Naive thymus-derived CD4-positive, alpha-beta T cell (primary cell): Measurements from ENCODE around the gene SRSF6. TPM values are rescaled to one million over a fixed set of nuclear protein-coding genes. Genes with fewer than 3 reads are reported as not detected.
A peak's percentile ranks its signal among the peaks of the same experiment; 100 is the strongest.

Experiments
- ATAC-seq: fragments of 150-1000 bp; cut with Tn5 transposase; 2 replicates; pipeline ENCODE4 v1.10.0; 2021; ENCODE audit warnings: mild to moderate bottlenecking, moderate library complexity
- CTCF ChIA-PET: fragments of 350-600 bp; sonication (Branson Sonifier 250); formaldehyde crosslinking; loops from one replicate; lab custom pipeline; 2021; ENCODE audit warnings: antibody characterized with exemption; lab: Charles Lee
- POLR2A ChIA-PET: fragments of 350-600 bp; sonication (Branson Sonifier 250); formaldehyde crosslinking; loops from one replicate; lab custom pipeline; 2021; ENCODE audit warnings: antibody characterized with exemption, inconsistent platforms; lab: Charles Lee
- DNase-seq, 9 donors: peaks; one replicate each; pipeline versions ENCODE4 v3.0.0 to v3.0.0-alpha.2; 2020 to 2022; ENCODE audit warnings: mixed read lengths in 1 of 9
- H3K27ac ChIP-seq: one replicate; pipeline ENCODE4 v1.7.0; 2013; ENCODE audit warnings: mild to moderate bottlenecking, low read depth, low read length, moderate library complexity
- H3K27me3 ChIP-seq, 2 donors: one replicate each; pipeline ENCODE4 v1.7.0; 2013; ENCODE audit warnings: low read length in 2 of 2, mild to moderate bottlenecking in 2 of 2, moderate library complexity in 2 of 2; ENCODE audit not compliant: control insufficient read depth in 2 of 2, insufficient read depth in 2 of 2
- H3K36me3 ChIP-seq, 3 experiments: 1 replicate in 2 of 3; 2 replicates in 1 of 3; pipeline ENCODE4 v1.7.0; 2013; ENCODE audit warnings: low read length in 3 of 3, mild to moderate bottlenecking in 3 of 3, moderate library complexity in 1 of 3; ENCODE audit not compliant: insufficient read depth in 3 of 3, control insufficient read depth in 2 of 3
- H3K4me1 ChIP-seq, 2 donors: one replicate each; pipeline ENCODE4 v1.7.0; 2013; ENCODE audit warnings: low read length in 2 of 2, mild to moderate bottlenecking in 2 of 2, moderate library complexity in 1 of 2; ENCODE audit not compliant: control insufficient read depth in 2 of 2, insufficient read depth in 2 of 2
- H3K4me3 ChIP-seq: 2 replicates; pipeline ENCODE4 v1.7.0; 2013; ENCODE audit warnings: mild to moderate bottlenecking, low read length
- H3K9me3 ChIP-seq, 3 experiments: 1 replicate in 2 of 3; 2 replicates in 1 of 3; pipeline ENCODE4 v1.7.0; 2013; ENCODE audit warnings: low read length in 3 of 3; ENCODE audit not compliant: control insufficient read depth in 2 of 3
- H3K27ac Mint-ChIP-seq, 9 donors: one replicate each; pipeline ENCODE4 v1.8.0; 2020 to 2022; ENCODE audit warnings: mixed read lengths in 9 of 9, mild to moderate bottlenecking in 8 of 9, moderate library complexity in 5 of 9, inconsistent platforms in 2 of 9
- H3K27me3 Mint-ChIP-seq, 5 donors: one replicate each; pipeline ENCODE4 v1.8.0; 2021 to 2022; ENCODE audit warnings: mixed read lengths in 5 of 5, mild to moderate bottlenecking in 1 of 5
- H3K36me3 Mint-ChIP-seq, 5 donors: one replicate each; pipeline ENCODE4 v1.8.0; 2020 to 2022; ENCODE audit warnings: mixed read lengths in 5 of 5, mild to moderate bottlenecking in 3 of 5, inconsistent platforms in 1 of 5
- H3K4me1 Mint-ChIP-seq, 7 donors: one replicate each; pipeline ENCODE4 v1.8.0; 2020 to 2022; ENCODE audit warnings: mixed read lengths in 7 of 7, mild to moderate bottlenecking in 3 of 7, inconsistent platforms in 1 of 7
- H3K4me3 Mint-ChIP-seq, 10 donors: one replicate each; pipeline ENCODE4 v1.8.0; 2020 to 2022; ENCODE audit warnings: mild to moderate bottlenecking in 10 of 10, mixed read lengths in 10 of 10, moderate library complexity in 6 of 10, inconsistent platforms in 2 of 10
- H3K9me3 Mint-ChIP-seq, 11 donors: one replicate each; pipeline ENCODE4 v1.8.0; 2020 to 2022; ENCODE audit warnings: mixed read lengths in 11 of 11, mild to moderate bottlenecking in 4 of 11, inconsistent platforms in 1 of 11, moderate library complexity in 1 of 11
- intact Hi-C, 2 donors: fragments of 100-400 bp; cut with micrococcal nuclease; formaldehyde crosslinking; loops; one replicate each; pipeline ENCODE4 v1.15.1; 2023
- polyA plus RNA-seq, 2 donors: library from polyadenylated mRNA; unstranded; fragments of 300-500 nt; fragmentation: Illumina TruSeq; gene quantifications; one replicate each; pipeline ENCODE4 v1.2.3, GENCODE V29; 2021
- total RNA-seq, 6 experiments: library from RNA in 5 of 6; stranded (reverse) in 5 of 6; gene quantifications; 1 replicate in 5 of 6; 2 replicates in 1 of 6; pipeline ENCODE4 v1.2.3 and lab custom pipeline; 2021 to 2026

Gene SRSF6
- total and polyA plus RNA-seq, 7 experiments from 2014 or later: 46.6 to 291 (median 234) TPM

DNA sequence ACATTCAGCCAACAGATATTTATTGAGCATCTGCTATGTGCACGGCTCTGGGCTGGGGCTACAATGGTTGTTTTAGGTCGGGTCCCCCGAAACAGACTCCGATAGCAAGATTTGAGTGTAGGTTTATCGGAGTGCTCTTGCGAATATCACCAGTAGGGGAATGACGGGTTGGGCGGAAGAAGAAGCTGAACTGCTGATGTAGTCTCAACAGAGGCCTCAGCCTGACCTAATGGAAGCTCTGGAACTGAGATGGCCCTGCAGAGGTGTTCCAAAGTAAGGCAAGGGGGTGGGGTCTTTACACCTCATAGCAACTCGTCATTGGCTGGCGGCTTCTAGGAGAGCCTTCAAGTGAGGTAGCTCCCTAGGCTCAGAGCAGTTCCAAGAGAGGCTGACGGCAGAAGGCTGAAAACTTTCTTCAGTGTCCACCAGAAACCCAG is 50.9 kb downstream of the SRSF6 start:
- peaks cover 0 to 4% (median 0%) of the 10 kb centered on the region in 5 donors for H3K36me3 Mint-ChIP-seq
- POLR2A ChIA-PET: interaction anchor here (0.5 kb wide), 1 partner anchor 9 kb away, joined by 3 read pairs; no protein-coding TSS in a partner anchor
- Histone ChIP-seq H3K36me3 (no peaks in the 10 kb centered on the region), H3K27ac (no peak overlapping the region), H3K4me1 (peaks cover under 1 to 4% of the 10 kb centered on the region in 2 donors), H3K27me3 (peaks cover 0 to 5% of the 10 kb centered on the region in 2 donors), H3K4me3 (peak overlapping the region; percentile 8), H3K9me3 (no peaks in the 10 kb centered on the region)
- CTCF ChIA-PET: no interaction called here
- H3K4me1 Mint-ChIP-seq: peaks cover 0 to 12% (median 7%) of the 10 kb centered on the region in 7 donors
- ATAC-seq (no peak), DNase-seq (no peak)
- no peaks in the 10 kb centered on the region for H3K9me3 Mint-ChIP-seq
- intact Hi-C loops: no loop called here
- H3K27ac Mint-ChIP-seq: no peak overlapping the region
- peak overlapping the region; percentile 59 to 73 (median 66) for H3K4me3 Mint-ChIP-seq
- H3K27me3 Mint-ChIP-seq: peaks cover 28 to 51% (median 44%) of the 10 kb centered on the region in 5 donors

DNA sequence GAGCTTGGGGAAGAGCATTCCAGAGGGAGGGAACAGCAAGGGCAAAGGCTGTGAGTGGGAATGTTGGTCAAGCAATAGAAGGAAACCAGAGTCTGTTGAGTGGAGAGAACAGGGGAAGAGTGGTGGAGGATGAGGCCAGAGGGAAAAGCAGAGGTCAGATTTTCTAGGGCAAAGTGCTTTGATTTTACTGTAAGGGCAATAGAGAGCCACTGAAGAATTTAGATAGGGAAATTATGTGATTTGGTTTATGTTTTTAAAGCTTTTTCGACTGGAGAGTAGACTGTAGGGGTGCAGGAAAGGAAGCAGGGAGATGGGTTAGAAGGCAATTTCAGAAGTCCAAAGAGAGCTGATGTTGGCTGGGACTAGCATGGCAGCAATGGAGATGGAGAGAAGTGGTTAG is 54.2 kb downstream of the SRSF6 start:
- H3K36me3 Mint-ChIP-seq: peaks cover 0 to 2% (median 0%) of the 10 kb centered on the region in 5 donors
- H3K27ac Mint-ChIP-seq: peak overlapping the region in 2 of 9 donors; percentile 0 to 29
- H3K9me3 Mint-ChIP-seq: peaks cover 0 to 2% (median 0%) of the 10 kb centered on the region in 11 donors
- Histone ChIP-seq H3K9me3 (no peaks in the 10 kb centered on the region), H3K4me3 (no peak overlapping the region), H3K27ac (no peak overlapping the region), H3K4me1 (peaks cover 11 to 21% of the 10 kb centered on the region in 2 donors), H3K27me3 (peaks cover 0 to 5% of the 10 kb centered on the region in 2 donors), H3K36me3 (no peaks in the 10 kb centered on the region)
- CTCF ChIA-PET: no interaction called here
- POLR2A ChIA-PET: no interaction called here
- ATAC-seq (no peak), DNase-seq (no peak)
- H3K4me3 Mint-ChIP-seq: no peak overlapping the region
- peaks cover 14 to 27% (median 22%) of the 10 kb centered on the region in 5 donors for H3K27me3 Mint-ChIP-seq
- peaks cover 9 to 30% (median 23%) of the 10 kb centered on the region in 7 donors for H3K4me1 Mint-ChIP-seq
- intact Hi-C loops: no loop called here

DNA sequence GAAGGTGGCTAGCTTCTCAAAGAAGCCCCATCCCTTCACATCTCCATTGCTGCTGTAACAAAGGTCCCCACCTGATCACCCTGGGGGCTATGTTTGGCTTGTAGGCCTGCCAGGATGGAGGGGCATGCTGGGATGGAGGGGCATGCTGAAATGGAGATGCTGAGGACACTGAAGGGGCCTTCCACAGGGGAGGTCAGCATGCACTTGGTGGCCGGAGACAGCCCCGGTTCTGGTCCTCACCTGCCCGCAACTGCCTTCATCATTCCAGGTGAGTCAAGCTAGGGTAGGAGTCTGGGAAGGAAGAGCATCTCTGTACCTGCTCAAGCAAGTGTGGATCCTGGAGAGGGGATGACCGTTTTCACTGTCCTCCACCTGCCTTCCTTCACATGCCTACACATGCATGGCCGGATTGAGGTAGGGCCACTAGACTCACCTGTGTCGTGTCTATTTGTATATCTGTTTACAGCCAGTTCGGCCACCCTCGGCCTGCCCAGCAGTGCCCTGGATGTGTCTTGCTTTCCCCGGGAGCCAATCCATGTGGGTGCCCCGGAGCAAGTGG is 55.8 kb downstream of the SRSF6 start:
- no peak for ATAC-seq

More for the DNA sequence above, 55.8 kb downstream of the SRSF6 start:
- Histone ChIP-seq H3K4me3 (peak overlapping the region; percentile 70), H3K9me3 (no peaks in the 10 kb centered on the region), H3K27me3 (peaks cover 0 to 4% of the 10 kb centered on the region in 2 donors), H3K36me3 (no peaks in the 10 kb centered on the region), H3K27ac (peak overlapping the region; percentile 14), H3K4me1 (peaks cover 8 to 21% of the 10 kb centered on the region in 2 donors)
- Mint-ChIP-seq H3K9me3 (peaks cover 0 to 2% (median 0%) of the 10 kb centered on the region in 11 donors), H3K36me3 (peaks cover 0 to 5% (median 3%) of the 10 kb centered on the region in 5 donors), H3K4me3 (peak overlapping the region; percentile 89 to 100 (median 94)), H3K27ac (peak overlapping the region in 7 of 9 donors; percentile 48 to 94 (median 90)), H3K27me3 (peaks cover 11 to 18% (median 12%) of the 10 kb centered on the region in 5 donors), H3K4me1 (peaks cover 7 to 28% (median 24%) of the 10 kb centered on the region in 7 donors)
- intact Hi-C loops: no loop called here
- CTCF ChIA-PET: no interaction called here
- no peak for DNase-seq
- POLR2A ChIA-PET: interaction anchor here (1.0 to 1.9 kb wide), 2 partner anchors 56 to 77 kb away, joined by 3 to 18 read pairs; partner anchors contain the start of genes IFT52 and SRSF6

Other genes with a start within 250 kb of the SRSF6 start
- 10 to 100 TPM in 4 of 5 experiments, 1 to 10 TPM in 1; 8.6 to 24.7 (median 16.2) TPM for gene L3MBTL1, start 49.8 kb downstream of the SRSF6 start, total RNA-seq
- 1 to 10 TPM in 1 of 2 donors, under 1 TPM in 1; 0.74 to 2.3 TPM for gene L3MBTL1, start 49.8 kb downstream of the SRSF6 start, polyA plus RNA-seq
- 1 to 10 TPM in 3 of 5 experiments, under 1 TPM in 2; 0.48 to 2.6 (median 1.9) TPM for gene SGK2, start 101.1 kb downstream of the SRSF6 start, total RNA-seq
- not detected for gene SGK2, start 101.1 kb downstream of the SRSF6 start, polyA plus RNA-seq
- 10 to 100 TPM; 14.8 to 19.7 (median 16.9) TPM for gene IFT52, start 133.0 kb downstream of the SRSF6 start, total RNA-seq
- gene IFT52, start 133.0 kb downstream of the SRSF6 start, polyA plus RNA-seq: 10 to 100 TPM; 32.3 to 34.9 TPM
- 10 to 100 TPM in 1 of 5 experiments, 1 to 10 TPM in 1, under 1 TPM in 1, not detected in 2; 0.58 to 69.7 (median 2.7) TPM for gene MYBL2, start 209.2 kb downstream of the SRSF6 start, total RNA-seq
- gene MYBL2, start 209.2 kb downstream of the SRSF6 start, polyA plus RNA-seq: not detected